ENCODE results near the gene TREX2. TPM values are rescaled to one million over a fixed set of nuclear protein-coding genes. Genes with fewer than 3 reads are reported as not detected.

The TREX2 gene
- total and polyA plus RNA-seq, 2 donors from 2014 or later, result 0.67 to 1.4 TPM

GRCh38 chrX:153450114-153450948 lies 4.5 kb upstream of the TREX2 start:
- FAIRE-seq (no peak), DNase-seq (peak in 1 of 5 donors; percentile 72)
- no peaks in the 10 kb centered on the region for H3K27me3 ChIP-seq (ENCODE audit: control insufficient read depth, insufficient read depth, low read length)
- no peak overlapping the region for H3K9ac ChIP-seq (ENCODE audit: low read length in 3 of 3)
- H3K4me1 ChIP-seq (ENCODE audit: control insufficient read depth in 2 of 3, insufficient read depth in 2 of 3, low read depth in 1 of 3, low read length in 3 of 3), result no peaks in the 10 kb centered on the region
- H3K36me3 ChIP-seq (ENCODE audit: control insufficient read depth in 2 of 3, insufficient read depth in 3 of 3, low read length in 3 of 3), result no peaks in the 10 kb centered on the region
- H3K27ac ChIP-seq (ENCODE audit: low read depth in 2 of 2, low read length in 2 of 2), result no peak overlapping the region
- TF ChIP-seq CTCF (IDR thresholded peaks at IDR 0.05; ENCODE audit: borderline replicate concordance, extremely low read depth, insufficient read depth), result no peak
- intact Hi-C loops (cut with DNase I), result no loop called here
- H3K4me3 ChIP-seq (ENCODE audit: low read length in 3 of 3), result no peak overlapping the region
- H3K9me3 ChIP-seq (ENCODE audit: control insufficient read depth in 2 of 3, insufficient read depth in 1 of 3, low read length in 3 of 3), result no peaks in the 10 kb centered on the region

GRCh38 chrX:153449368-153450113 lies 3.7 kb upstream of the TREX2 start:
- Histone ChIP-seq H3K4me1 (ENCODE audit: control insufficient read depth in 2 of 3, insufficient read depth in 2 of 3, low read depth in 1 of 3, low read length in 3 of 3) (no peaks in the 10 kb centered on the region), H3K27ac (ENCODE audit: low read depth in 2 of 2, low read length in 2 of 2) (no peak overlapping the region), H3K9me3 (ENCODE audit: control insufficient read depth in 2 of 3, insufficient read depth in 1 of 3, low read length in 3 of 3) (no peaks in the 10 kb centered on the region), H3K36me3 (ENCODE audit: control insufficient read depth in 2 of 3, insufficient read depth in 3 of 3, low read length in 3 of 3) (no peaks in the 10 kb centered on the region), H3K4me3 (ENCODE audit: low read length in 3 of 3) (no peak overlapping the region), H3K27me3 (ENCODE audit: control insufficient read depth, insufficient read depth, low read length) (no peaks in the 10 kb centered on the region), H3K9ac (ENCODE audit: low read length in 3 of 3) (no peak overlapping the region)
- no peak for TF ChIP-seq CTCF (IDR thresholded peaks at IDR 0.05; ENCODE audit: borderline replicate concordance, extremely low read depth, insufficient read depth)
- intact Hi-C loops (cut with DNase I), result no loop called here
- no peak for FAIRE-seq
- no peak for DNase-seq

GRCh38 chrX:153448556-153449367 lies 2.9 kb upstream of the TREX2 start:
- no peak overlapping the region for H3K27ac ChIP-seq (ENCODE audit: low read depth in 2 of 2, low read length in 2 of 2)
- H3K9ac ChIP-seq (ENCODE audit: low read length in 3 of 3), result no peak overlapping the region
- DNase-seq (peak in 1 of 5 donors; percentile 63), FAIRE-seq (no peak)
- H3K4me1 ChIP-seq (ENCODE audit: control insufficient read depth in 2 of 3, insufficient read depth in 2 of 3, low read depth in 1 of 3, low read length in 3 of 3), result no peaks in the 10 kb centered on the region
- no peaks in the 10 kb centered on the region for H3K27me3 ChIP-seq (ENCODE audit: control insufficient read depth, insufficient read depth, low read length)
- no peak for TF ChIP-seq CTCF (IDR thresholded peaks at IDR 0.05; ENCODE audit: borderline replicate concordance, extremely low read depth, insufficient read depth)
- intact Hi-C loops (cut with DNase I), result no loop called here
- H3K4me3 ChIP-seq (ENCODE audit: low read length in 3 of 3), result no peak overlapping the region
- H3K9me3 ChIP-seq (ENCODE audit: control insufficient read depth in 2 of 3, insufficient read depth in 1 of 3, low read length in 3 of 3), result no peaks in the 10 kb centered on the region
- H3K36me3 ChIP-seq (ENCODE audit: control insufficient read depth in 2 of 3, insufficient read depth in 3 of 3, low read length in 3 of 3), result no peaks in the 10 kb centered on the region

All from kidney (tissue), 14 donors.